Aorta (tissue), 5 donors: ENCODE measurements around the gene SLC22A23. TPM values are rescaled to one million over a fixed set of nuclear protein-coding genes. Genes with fewer than 3 reads are reported as not detected.
"Not testable (repeated sequence)": the region's sequence is repeated elsewhere in the genome, so short reads cannot be mapped to it uniquely, and the experiment has no call there.

Experiments
- ATAC-seq: fragments of 200-7000 bp; cut with Tn5 transposase; one replicate; pipeline ENCODE4 v1.9.1; 2022; ENCODE audit warnings: moderate library complexity; ENCODE audit not compliant: low FRiP score
- DNase-seq, 2 donors: peaks; one replicate each; pipeline ENCODE4 v3.0.0-alpha.2; 2020
- H3K27ac ChIP-seq, 2 donors: one replicate each; pipeline ENCODE4 v1.5.1; 2013; ENCODE audit warnings: low read length in 2 of 2, mild to moderate bottlenecking in 2 of 2, moderate library complexity in 2 of 2, control low read depth in 1 of 2, inconsistent platforms in 1 of 2, low read depth in 1 of 2
- H3K27me3 ChIP-seq, 2 donors: one replicate each; pipeline ENCODE4 v1.6.1; 2013; ENCODE audit warnings: control low read depth in 1 of 2, low read length in 1 of 2, mild to moderate bottlenecking in 1 of 2, moderate library complexity in 1 of 2; ENCODE audit not compliant: insufficient read depth in 2 of 2, control insufficient read depth in 1 of 2
- H3K36me3 ChIP-seq, 2 donors: one replicate each; pipeline ENCODE4 v1.6.1; 2013; ENCODE audit warnings: control low read depth in 1 of 2, low read length in 1 of 2, mild to moderate bottlenecking in 1 of 2; ENCODE audit not compliant: insufficient read depth in 2 of 2, control insufficient read depth in 1 of 2
- H3K4me1 ChIP-seq, 2 donors: one replicate each; pipeline ENCODE4 v1.6.1; 2013; ENCODE audit warnings: low read length in 2 of 2, control low read depth in 1 of 2, mild to moderate bottlenecking in 1 of 2, moderate library complexity in 1 of 2; ENCODE audit not compliant: insufficient read depth in 2 of 2, control insufficient read depth in 1 of 2
- H3K4me3 ChIP-seq, 2 donors: one replicate each; pipeline ENCODE4 v1.5.1; 2013; ENCODE audit warnings: low read length in 2 of 2, control low read depth in 1 of 2, mild to moderate bottlenecking in 1 of 2
- H3K9me3 ChIP-seq: one replicate; pipeline ENCODE4 v1.6.1; 2013; ENCODE audit warnings: mild to moderate bottlenecking, low read length; ENCODE audit not compliant: control insufficient read depth
- WGBS, 2 donors: extraction: QIAGEN DNeasy Blood & Tissue Kit; methylation state at CpG; one replicate each; pipeline ENCODE4 v1.1.7; 2013; 5-methylcytosine and 5-hydroxymethylcytosine counted together
- intact Hi-C, 2 donors: fragments of 100-400 bp; cut with DNase I; formaldehyde crosslinking; loops; one replicate each; pipeline versions ENCODE4 v1.14.2 to v1.15.0; 2022
- polyA plus RNA-seq, 2 donors: library from polyadenylated mRNA; stranded (reverse); fragments of 200-250 nt; gene quantifications; one replicate each; pipeline ENCODE4 v1.2.3, GENCODE V29; 2013
- total RNA-seq, 2 donors: library from RNA; stranded (reverse); fragmentation: NEBNext Ultra II Directional; extraction: Animal tissue kit (Norgen Biotek cat#: 25700); gene quantifications; one replicate each; pipeline ENCODE4 v1.2.1, GENCODE V29; 2021
- donor health status: healthy with polysubstance abuse.
- donor health status: Bipolar disorder and iron deficiency.
- donor health status: DM: no; HTN: no; CAD: no.
- donor health status: DM: no; HTN: no; CAD: no.
- donor health status: DM: yes; HTN: yes; CAD: no.

Gene SLC22A23
- total and polyA plus RNA-seq, 4 donors, result 1.5 to 9.4 (median 4.3) TPM

- H3K4me3 ChIP-seq, result no peak overlapping the region
- no peaks in the 10 kb centered on the region for H3K4me1 ChIP-seq
- H3K27ac ChIP-seq, result no peak overlapping the region
- no peaks in the 10 kb centered on the region for H3K36me3 ChIP-seq
- DNase-seq (no peak), ATAC-seq (no peak)
- 69 to 72% methylated on average over 8 of the region's 8 CpGs for WGBS, 2 donors
- H3K9me3 ChIP-seq, result no peaks in the 10 kb centered on the region
- intact Hi-C loops, result no loop called here
- no peaks in the 10 kb centered on the region for H3K27me3 ChIP-seq
Measured at GRCh38 chr6:3383525-3383924, 73.3 kb downstream of the SLC22A23 start.

DNA sequence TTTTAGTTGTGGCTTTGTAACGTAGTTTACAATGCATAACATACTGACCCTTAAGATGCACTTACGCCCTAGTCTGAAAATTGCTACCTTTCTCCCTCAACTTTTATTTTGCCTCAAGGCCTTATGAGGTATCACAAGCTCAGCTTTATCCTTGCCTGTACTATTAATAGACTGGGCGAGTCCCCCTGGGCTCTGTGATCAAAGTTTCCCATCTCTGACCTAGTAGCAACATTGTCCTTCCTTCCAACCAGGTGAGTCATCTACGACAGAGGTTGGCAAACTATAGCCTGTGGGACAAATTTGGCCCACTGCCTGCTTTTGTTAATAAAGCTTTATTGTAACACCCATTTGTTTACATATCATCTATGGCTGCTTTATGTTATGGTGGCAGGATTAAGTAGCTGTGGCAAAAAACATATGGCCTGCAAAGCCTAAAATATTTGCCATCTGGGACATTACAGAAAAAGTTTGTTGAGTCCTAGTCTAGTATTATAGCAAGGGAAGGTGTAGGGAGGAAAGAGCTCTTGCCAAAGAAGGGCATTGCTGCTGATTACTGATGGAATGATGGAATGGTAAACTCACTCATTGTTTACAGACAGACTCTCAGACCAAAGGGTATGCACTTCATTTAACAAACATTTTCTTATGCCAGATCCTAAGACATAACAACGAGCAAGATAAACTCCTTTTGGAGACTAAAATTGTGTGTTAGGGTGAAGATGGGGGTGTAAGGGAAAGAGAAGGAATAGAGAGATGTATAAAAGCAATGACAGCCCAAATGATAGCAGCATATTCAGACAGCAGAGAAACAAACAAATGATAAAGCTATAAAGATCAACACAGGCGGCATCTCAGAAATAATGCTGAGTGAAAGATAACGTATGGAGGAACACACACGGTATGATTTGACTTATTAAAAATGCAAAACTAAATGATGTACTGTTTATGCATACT, 74.2 kb downstream of the SLC22A23 start:
- Histone ChIP-seq H3K36me3 (no peaks in the 10 kb centered on the region), H3K27me3 (no peaks in the 10 kb centered on the region), H3K9me3 (no peaks in the 10 kb centered on the region), H3K4me3 (no peak overlapping the region), H3K4me1 (no peaks in the 10 kb centered on the region), H3K27ac (no peak overlapping the region)
- DNase-seq, result no peak
- ATAC-seq, result no peak
- 90 to 92% methylated on average over 8 of the region's 8 CpGs for WGBS, 2 donors
- intact Hi-C loops, result no loop called here

DNA sequence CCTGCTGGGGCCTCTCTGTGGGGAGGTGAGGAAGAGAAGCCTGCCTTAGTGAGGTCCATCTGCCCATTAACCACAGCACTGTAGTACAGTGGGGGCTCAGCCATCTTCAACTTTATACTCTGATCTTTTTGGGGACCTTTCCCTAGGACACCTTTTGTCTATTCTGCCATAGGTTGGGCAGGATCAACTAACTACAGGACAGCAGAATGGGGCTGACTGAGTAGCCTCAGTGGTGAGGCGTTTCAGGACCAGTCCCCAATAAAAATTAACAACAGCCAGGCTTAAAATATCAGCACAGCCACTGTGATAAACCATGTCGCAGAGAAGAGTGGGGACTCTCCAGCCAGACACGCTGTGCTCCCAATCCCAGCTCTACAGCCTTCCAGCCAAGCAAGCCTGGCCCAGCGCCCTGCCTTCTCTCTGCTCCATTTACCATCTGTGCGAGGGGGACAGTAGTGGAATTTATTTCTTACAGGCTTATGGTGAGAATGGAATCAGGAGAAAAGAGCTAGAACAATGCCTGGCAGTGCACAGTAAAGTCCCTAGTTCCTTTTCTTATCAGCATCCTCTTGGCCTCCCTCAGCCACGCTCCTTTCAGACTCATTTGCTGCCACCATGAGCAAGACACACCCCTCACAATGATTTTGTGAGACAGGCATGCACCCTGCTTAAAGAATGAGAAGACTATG, 75.5 kb downstream of the SLC22A23 start:
- Histone ChIP-seq H3K27ac (no peak overlapping the region), H3K27me3 (no peaks in the 10 kb centered on the region), H3K36me3 (no peaks in the 10 kb centered on the region), H3K9me3 (no peaks in the 10 kb centered on the region), H3K4me3 (no peak overlapping the region), H3K4me1 (no peaks in the 10 kb centered on the region)
- WGBS, 2 donors, result 40 to 48% methylated on average over 6 of the region's 6 CpGs
- no peak for ATAC-seq
- intact Hi-C loops, result no loop called here
- DNase-seq, result no peak

- ATAC-seq (no peak), DNase-seq (no peak)
- Histone ChIP-seq H3K27ac (no peak overlapping the region), H3K4me3 (no peak overlapping the region), H3K9me3 (no peaks in the 10 kb centered on the region), H3K4me1 (no peaks in the 10 kb centered on the region), H3K27me3 (no peaks in the 10 kb centered on the region), H3K36me3 (no peaks in the 10 kb centered on the region)
- 93 to 94% methylated on average over 11 of the region's 11 CpGs for WGBS, 2 donors
- intact Hi-C loops, result no loop called here
Measured at GRCh38 chr6:3380344-3381232, 76.3 kb downstream of the SLC22A23 start.

DNA sequence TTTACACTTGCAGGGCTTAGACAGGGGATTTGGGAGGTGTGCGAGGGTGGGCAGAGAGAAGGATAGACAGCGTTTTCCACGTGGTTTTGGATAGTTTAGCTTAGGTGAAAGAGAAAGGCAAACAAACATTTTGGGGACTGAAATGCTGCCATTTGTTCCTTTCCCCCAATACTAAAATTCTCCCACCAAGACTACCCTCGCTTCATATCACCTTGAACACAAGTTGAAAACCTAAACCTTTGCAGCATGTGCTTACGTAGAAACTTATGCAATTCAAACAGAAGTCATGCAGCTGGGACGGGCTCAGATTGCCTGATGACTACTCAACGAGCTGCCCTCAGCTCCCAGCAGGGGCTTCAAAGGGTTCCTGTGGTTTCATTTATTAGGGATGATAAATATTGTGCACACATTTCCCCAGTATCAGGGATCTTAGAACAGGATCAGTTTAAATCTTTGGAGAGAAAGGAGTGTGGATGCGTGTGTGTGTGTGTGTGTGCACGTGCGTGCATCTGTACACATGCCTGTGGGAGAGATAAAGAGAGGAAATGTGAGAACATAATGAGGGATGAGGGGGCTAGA, 77.3 kb downstream of the SLC22A23 start:
- Histone ChIP-seq H3K27me3 (no peaks in the 10 kb centered on the region), H3K9me3 (no peaks in the 10 kb centered on the region), H3K4me1 (no peaks in the 10 kb centered on the region), H3K36me3 (no peaks in the 10 kb centered on the region), H3K4me3 (no peak overlapping the region), H3K27ac (no peak overlapping the region)
- ATAC-seq (no peak), DNase-seq (peak in 1 of 2 donors; percentile 28)
- 88 to 92% methylated on average over 10 of the region's 10 CpGs for WGBS, 2 donors
- intact Hi-C loops, result no loop called here

GRCh38 chr6:3378808-3379207, 78.0 kb downstream of the SLC22A23 start:
- DNase-seq, result peak in 1 of 2 donors; percentile 41
- H3K27ac ChIP-seq, result not testable (repeated sequence)

DNA sequence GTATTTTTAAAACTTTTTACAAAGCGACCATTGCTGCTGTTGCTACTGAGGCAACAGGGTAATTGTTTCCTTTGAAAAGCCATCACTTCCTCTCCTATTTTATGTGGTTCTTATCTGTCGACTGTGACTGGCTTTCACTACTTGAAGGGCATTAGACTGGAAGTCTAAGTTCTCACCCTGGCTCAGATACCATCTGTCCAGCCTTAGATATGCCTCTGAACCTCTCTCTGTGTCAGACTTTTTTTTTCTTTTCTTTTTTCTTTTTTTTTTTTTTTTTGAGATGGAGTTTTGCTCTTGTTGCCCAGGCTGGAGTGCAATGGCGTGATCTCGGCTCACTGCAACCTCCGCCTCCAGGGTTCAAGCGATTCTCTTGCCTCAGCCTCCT, 78.5 kb downstream of the SLC22A23 start:
- H3K27me3 ChIP-seq, H3K27ac ChIP-seq, ATAC-seq, H3K4me3 ChIP-seq, H3K36me3 ChIP-seq, H3K4me1 ChIP-seq, DNase-seq, H3K9me3 ChIP-seq, intact Hi-C loops: not testable (repeated sequence)
- 87 to 93% methylated on average over 6 of the region's 6 CpGs for WGBS, 2 donors

More at GRCh38 chr6:3378808-3379207, 78.0 kb downstream of the SLC22A23 start:
- H3K27me3 ChIP-seq, H3K36me3 ChIP-seq, H3K9me3 ChIP-seq, H3K4me3 ChIP-seq, H3K4me1 ChIP-seq, ATAC-seq, intact Hi-C loops: not testable (repeated sequence)
- 97 to 98% methylated on average over 4 of the region's 4 CpGs for WGBS, 2 donors
